Natural killer cell (primary cell): ENCODE data around the gene LCN1. TPM values are rescaled to one million over a fixed set of nuclear protein-coding genes. Genes with fewer than 3 reads are reported as not detected.

Experiments used
- ATAC-seq, 3 donors: fragments of 150-1000 bp in 2 of 3; fragments of 200-7000 bp in 1 of 3; cut with Tn5 transposase; 1 replicate in 1 of 3; 2 replicates in 2 of 3; pipeline ENCODE4 v1.10.0; 2021; ENCODE audit warnings: mild to moderate bottlenecking in 2 of 3, moderate library complexity in 2 of 3
- DNase-seq, 2 donors: peaks; one replicate each; pipeline versions ENCODE4 v3.0.0 to v3.0.0-alpha.2; 2013 to 2021; ENCODE audit warnings: mixed read lengths in 1 of 2
- H3K27ac ChIP-seq: one replicate; pipeline ENCODE4 v1.5.1; 2013; ENCODE audit warnings: mild to moderate bottlenecking, low read length
- H3K27me3 ChIP-seq: one replicate; pipeline ENCODE4 v1.6.1; 2013; ENCODE audit warnings: low read length; ENCODE audit not compliant: control insufficient read depth, insufficient read depth
- H3K36me3 ChIP-seq: one replicate; pipeline ENCODE4 v1.6.1; 2013; ENCODE audit warnings: low read length; ENCODE audit not compliant: control insufficient read depth, insufficient read depth
- H3K4me1 ChIP-seq: one replicate; pipeline ENCODE4 v1.6.1; 2013; ENCODE audit warnings: low read length; ENCODE audit not compliant: control insufficient read depth, insufficient read depth
- H3K4me3 ChIP-seq: one replicate; pipeline ENCODE4 v1.5.1; 2013; ENCODE audit warnings: low read length
- H3K9me3 ChIP-seq: one replicate; pipeline ENCODE4 v1.6.1; 2013; ENCODE audit warnings: low read length; ENCODE audit not compliant: control insufficient read depth, insufficient read depth
- H3K27ac Mint-ChIP-seq, 2 donors: one replicate each; pipeline ENCODE4 v1.8.0; 2022; ENCODE audit warnings: mild to moderate bottlenecking in 2 of 2, mixed read lengths in 2 of 2, moderate library complexity in 1 of 2
- H3K27me3 Mint-ChIP-seq, 2 donors: one replicate each; pipeline ENCODE4 v1.8.0; 2022; ENCODE audit warnings: low read depth in 2 of 2, mixed read lengths in 2 of 2
- H3K36me3 Mint-ChIP-seq: one replicate; pipeline ENCODE4 v1.8.0; 2022; ENCODE audit warnings: mixed read lengths
- H3K4me1 Mint-ChIP-seq, 2 donors: one replicate each; pipeline ENCODE4 v1.8.0; 2022; ENCODE audit warnings: mixed read lengths in 2 of 2
- H3K4me3 Mint-ChIP-seq: one replicate; pipeline ENCODE4 v1.8.0; 2022; ENCODE audit warnings: mild to moderate bottlenecking, moderate library complexity, mixed read lengths
- H3K9me3 Mint-ChIP-seq, 2 donors: one replicate each; pipeline ENCODE4 v1.8.0; 2022; ENCODE audit warnings: mixed read lengths in 2 of 2
- CTCF ChIP-seq: fragments of 200-600 bp; IDR thresholded peaks from one replicate; pipeline ENCODE4 v1.8.0; 2022; ENCODE audit warnings: antibody characterized with exemption
- WGBS: methylation state at CpG from one replicate; pipeline ENCODE4 v1.1.7; 2013; ENCODE audit warnings: missing lambda C conversion rate; ENCODE audit not compliant: insufficient coverage; 5-methylcytosine and 5-hydroxymethylcytosine counted together
- intact Hi-C: fragments of 100-400 bp; cut with micrococcal nuclease; formaldehyde crosslinking; loops from one replicate; pipeline ENCODE4 v1.14.2; 2022
- total RNA-seq, 4 donors: library from RNA; stranded (reverse); fragments of 120-200 nt in 1 of 4; gene quantifications; one replicate each; pipeline versions ENCODE4 v1.2.3 to v1.2.4, GENCODE V29; 2013 to 2022

The LCN1 gene
- total RNA-seq, 3 donors from 2014 or later (not counting 1 experiment from before 2014, with no cell fraction given) = not detected

DNA sequence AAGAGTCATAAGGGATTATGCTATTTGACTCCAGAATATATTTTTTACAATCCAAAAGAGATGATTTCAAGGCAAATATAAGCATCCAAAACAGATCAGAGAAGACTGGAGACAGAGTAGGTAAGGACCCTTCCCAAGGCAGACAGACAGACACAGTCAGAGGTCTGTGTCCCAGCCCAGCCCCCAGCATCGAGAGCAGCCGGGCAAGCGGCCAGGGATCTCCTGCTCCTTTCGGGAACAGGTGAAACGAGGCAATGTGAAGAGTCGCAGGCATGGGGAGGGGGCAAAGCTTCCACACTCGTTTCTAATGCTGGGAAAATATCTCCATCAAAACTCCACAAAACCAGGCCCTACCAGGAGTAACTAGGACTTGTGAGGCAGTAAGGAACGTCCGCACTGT is 46.1 kb downstream of the LCN1 start:
- Mint-ChIP-seq H3K9me3 (peaks cover 0 to 3% of the 10 kb centered on the region in 2 donors), H3K4me1 (peaks cover 0 to 4% of the 10 kb centered on the region in 2 donors), H3K36me3 (no peaks in the 10 kb centered on the region), H3K27me3 (peaks cover 8 to 9% of the 10 kb centered on the region in 2 donors), H3K4me3 (no peak overlapping the region), H3K27ac (no peak overlapping the region)
- intact Hi-C loops = no loop called here
- Histone ChIP-seq H3K9me3 (peaks cover 3% of the 10 kb centered on the region), H3K36me3 (no peaks in the 10 kb centered on the region), H3K4me1 (no peaks in the 10 kb centered on the region), H3K4me3 (no peak overlapping the region), H3K27ac (no peak overlapping the region), H3K27me3 (no peaks in the 10 kb centered on the region)
- no peak for TF ChIP-seq CTCF
- 82% methylated on average over 9 of the region's 9 CpGs for WGBS
- DNase-seq = no peak
- ATAC-seq = no peak

DNA sequence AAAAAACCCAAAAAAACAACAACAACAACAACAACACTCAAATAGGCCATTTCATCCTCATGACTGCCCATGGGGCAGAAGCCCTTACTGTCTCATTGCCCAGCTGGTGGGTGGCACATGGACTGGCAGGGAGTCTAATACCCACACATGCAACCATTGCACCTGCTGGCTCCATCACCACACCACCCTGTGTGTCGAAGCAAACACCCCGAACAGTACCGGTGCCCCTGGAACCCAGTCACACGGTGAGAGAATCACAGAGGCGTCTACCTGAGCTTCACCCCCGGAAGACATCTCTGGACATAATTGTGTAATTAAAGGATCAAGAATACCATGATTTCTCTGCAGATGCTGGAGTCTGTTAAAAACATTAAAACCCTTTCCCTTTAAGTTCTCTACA is 46.8 kb downstream of the LCN1 start:
- no peaks in the 10 kb centered on the region for H3K4me1 ChIP-seq
- H3K36me3 ChIP-seq = no peaks in the 10 kb centered on the region
- no peak overlapping the region for H3K4me3 Mint-ChIP-seq
- peaks cover 3% of the 10 kb centered on the region for H3K9me3 ChIP-seq
- intact Hi-C loops = no loop called here
- H3K4me3 ChIP-seq = no peak overlapping the region
- H3K36me3 Mint-ChIP-seq = no peaks in the 10 kb centered on the region
- H3K9me3 Mint-ChIP-seq = peaks cover 0 to 3% of the 10 kb centered on the region in 2 donors
- WGBS = 95% methylated on average over 6 of the region's 6 CpGs
- no peaks in the 10 kb centered on the region for H3K27me3 ChIP-seq
- DNase-seq (no peak), ATAC-seq (no peak)
- TF ChIP-seq CTCF = no peak
- H3K27ac Mint-ChIP-seq = no peak overlapping the region
- H3K27ac ChIP-seq = no peak overlapping the region
- H3K27me3 Mint-ChIP-seq = peaks cover 8 to 9% of the 10 kb centered on the region in 2 donors
- H3K4me1 Mint-ChIP-seq = peaks cover 0 to 4% of the 10 kb centered on the region in 2 donors

DNA sequence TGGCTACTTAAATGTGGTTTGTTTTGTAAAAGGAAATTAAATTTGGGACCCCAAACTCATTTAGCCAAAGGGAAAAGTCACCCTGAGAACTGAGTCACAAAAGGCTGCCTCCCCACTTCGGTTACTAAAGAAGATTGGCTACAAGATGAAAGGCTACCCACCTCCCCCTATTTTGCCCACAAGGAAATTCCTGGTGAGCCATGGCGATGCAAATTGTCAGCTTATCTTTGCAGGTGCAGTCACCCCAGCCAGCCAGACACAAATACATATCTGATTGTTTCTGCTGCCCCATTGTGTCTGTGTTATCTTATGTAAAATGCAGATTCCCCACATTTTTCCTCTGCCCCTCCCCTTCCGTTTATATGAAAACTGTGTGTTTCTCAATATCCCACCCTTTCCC is 49.2 kb downstream of the LCN1 start:
- no peak for TF ChIP-seq CTCF
- H3K27me3 Mint-ChIP-seq = peaks cover 4 to 9% of the 10 kb centered on the region in 2 donors

DNA sequence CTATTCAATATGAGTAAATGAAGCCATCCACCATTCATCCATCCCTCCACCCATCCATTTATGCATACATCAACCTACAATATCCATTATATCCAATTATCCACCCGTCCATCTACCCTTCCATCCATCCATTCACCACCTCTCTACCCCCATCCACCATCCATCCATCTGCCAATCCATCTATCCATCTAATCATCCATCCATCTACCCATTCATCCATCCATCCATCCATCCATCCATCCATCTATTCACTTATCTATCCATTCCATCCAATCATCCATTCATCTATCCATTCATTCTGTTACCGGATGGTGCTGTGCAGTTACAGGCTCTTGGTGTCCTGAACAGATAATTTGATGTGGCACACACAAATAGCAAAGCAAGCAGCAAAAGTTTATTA is 51.0 kb downstream of the LCN1 start:
- H3K27me3 Mint-ChIP-seq = peaks cover 0 to 1% of the 10 kb centered on the region in 2 donors
- no peak overlapping the region for H3K4me3 Mint-ChIP-seq
- 85% methylated on average over 2 of the region's 2 CpGs for WGBS
- no peak overlapping the region for H3K27ac Mint-ChIP-seq
- Histone ChIP-seq H3K4me1 (no peaks in the 10 kb centered on the region), H3K27ac (no peak overlapping the region), H3K4me3 (no peak overlapping the region), H3K36me3 (no peaks in the 10 kb centered on the region), H3K9me3 (peaks cover 3% of the 10 kb centered on the region), H3K27me3 (no peaks in the 10 kb centered on the region)
- no peaks in the 10 kb centered on the region for H3K36me3 Mint-ChIP-seq
- DNase-seq (no peak), ATAC-seq (no peak)
- intact Hi-C loops = no loop called here
- H3K4me1 Mint-ChIP-seq = no peaks in the 10 kb centered on the region
- no peak for TF ChIP-seq CTCF
- H3K9me3 Mint-ChIP-seq = peaks cover 0 to 3% of the 10 kb centered on the region in 2 donors

More for the DNA sequence above, 49.2 kb downstream of the LCN1 start:
- no peaks in the 10 kb centered on the region for H3K4me1 Mint-ChIP-seq
- no peaks in the 10 kb centered on the region for H3K4me1 ChIP-seq
- no peak overlapping the region for H3K27ac Mint-ChIP-seq
- H3K27ac ChIP-seq = no peak overlapping the region
- peaks cover 3% of the 10 kb centered on the region for H3K9me3 ChIP-seq
- H3K4me3 Mint-ChIP-seq = no peak overlapping the region
- no peak overlapping the region for H3K4me3 ChIP-seq
- no peaks in the 10 kb centered on the region for H3K27me3 ChIP-seq
- no peaks in the 10 kb centered on the region for H3K36me3 Mint-ChIP-seq
- DNase-seq = no peak
- 51% methylated on average over 3 of the region's 3 CpGs for whole genome bisulfite sequencing
- peaks cover 0 to 3% of the 10 kb centered on the region in 2 donors for H3K9me3 Mint-ChIP-seq
- intact Hi-C loops = no loop called here
- ATAC-seq = no peak
- no peaks in the 10 kb centered on the region for H3K36me3 ChIP-seq
